Kasumi-1 (cell line): Measurements from ENCODE around the gene KRTAP6-2.

Experiments
- DNase-seq, 2 experiments: peaks; one replicate each; lab custom pipeline; 2025; lab: John Stamatoyannopoulos, UW

KRTAP6-2 gene

DNA sequence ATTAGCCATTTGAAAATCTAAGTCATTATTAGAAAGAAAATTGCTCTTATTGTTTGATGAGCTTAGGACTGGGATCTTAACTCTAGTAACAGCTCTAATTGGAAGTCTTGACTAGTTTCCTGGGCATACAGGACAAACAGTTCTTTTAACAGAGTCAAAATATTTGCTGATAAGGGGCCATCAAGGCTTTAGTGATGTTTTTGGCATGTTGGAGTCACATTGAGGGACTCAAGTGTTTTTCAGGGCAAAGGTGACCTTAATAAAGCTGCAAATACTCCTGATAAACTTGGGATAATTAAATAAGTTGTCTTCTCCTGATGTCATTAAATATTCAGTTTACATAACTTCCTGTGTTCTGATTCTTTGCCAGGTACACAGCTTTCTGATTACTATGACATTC is 31.1 kb downstream of the KRTAP6-2 start:
- DNase-seq = no peak

DNA sequence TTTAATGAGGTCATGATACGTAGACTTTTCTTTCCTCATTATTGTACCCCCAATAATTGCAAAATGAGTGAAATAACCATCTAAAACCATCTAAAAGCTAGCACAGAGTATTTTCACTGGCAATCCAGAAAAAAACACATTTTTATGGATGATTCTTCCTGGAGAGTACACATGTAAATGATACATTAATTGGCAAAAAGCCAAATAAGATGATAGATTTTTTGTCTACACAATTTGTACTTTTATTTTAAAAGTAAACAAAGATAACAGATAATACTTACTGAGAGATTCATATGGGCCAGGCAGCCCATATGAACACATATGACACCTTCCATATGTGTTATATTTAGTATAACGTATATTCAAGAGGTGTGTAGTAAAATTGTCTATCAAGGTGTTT is 35.1 kb downstream of the KRTAP6-2 start:
- DNase-seq = no peak

DNA sequence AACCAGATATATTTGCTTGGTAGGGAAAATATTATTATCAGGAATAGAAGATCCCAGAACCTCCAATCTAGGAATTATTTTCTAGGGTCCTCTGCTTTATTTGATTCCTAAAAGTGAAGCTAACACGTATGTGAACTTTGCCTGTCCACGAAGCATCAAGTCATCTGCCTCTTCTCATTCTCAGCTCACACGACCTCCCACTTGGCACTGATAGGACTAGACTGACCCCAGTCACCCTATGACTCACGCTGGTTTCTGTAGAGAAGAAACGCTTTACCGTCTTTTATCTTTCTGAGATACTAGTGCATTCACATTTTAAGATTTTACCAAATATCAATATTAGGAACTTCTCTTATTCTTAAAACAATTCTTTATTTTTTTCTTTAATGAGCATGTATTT is 35.6 kb downstream of the KRTAP6-2 start:
- no peak for DNase-seq

DNA sequence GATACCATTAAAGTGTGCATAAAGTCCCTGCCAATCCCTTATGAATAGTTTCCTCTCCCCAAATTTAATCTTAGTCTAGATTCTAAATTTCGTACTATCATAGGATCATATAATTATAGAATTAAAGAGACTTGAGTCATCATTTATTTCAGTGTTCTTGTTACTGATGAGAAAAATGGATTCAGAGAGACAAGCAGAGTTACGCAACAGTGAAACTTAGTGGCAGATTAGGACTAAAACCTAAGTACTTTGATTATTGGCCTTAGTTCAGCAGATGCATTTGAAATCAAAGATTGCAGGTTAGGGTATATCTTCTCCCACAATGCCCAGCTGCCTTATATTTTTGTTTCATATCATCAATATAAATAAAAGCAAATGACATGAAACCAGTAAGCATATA is 36.7 kb downstream of the KRTAP6-2 start:
- no peak for DNase-seq

DNA sequence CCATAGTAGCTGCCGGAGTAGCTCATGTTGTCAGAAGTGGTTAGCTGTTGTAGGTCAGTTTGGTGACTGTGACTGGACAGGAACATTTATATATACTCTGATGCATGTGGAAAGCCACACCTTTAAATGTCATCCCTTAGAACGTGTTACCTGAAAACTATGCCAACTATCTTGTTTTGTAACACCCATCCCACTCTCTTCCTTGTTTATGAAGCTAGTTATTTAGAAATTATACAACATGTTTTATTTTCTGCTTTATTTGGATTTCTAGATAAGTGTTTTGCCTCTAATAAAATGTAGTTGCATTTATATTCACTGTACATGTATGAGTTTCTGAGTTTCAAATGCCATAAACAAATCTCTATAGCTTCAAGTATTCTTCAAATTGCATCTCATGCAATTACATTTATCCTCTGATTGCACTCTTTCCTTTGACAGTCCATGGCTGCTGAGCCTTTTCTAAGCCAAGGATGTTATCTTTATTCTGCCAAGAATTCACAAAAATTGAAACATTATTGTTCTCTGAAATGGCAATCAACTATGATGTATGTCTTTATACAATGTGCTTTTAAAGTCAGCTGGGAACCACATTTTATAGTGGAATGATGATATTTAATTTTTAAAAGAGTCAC is 37.3 kb downstream of the KRTAP6-2 start, which contains the start of gene KRTAP19-7:
Gene KRTAP19-7, minus strand, starts transcription at position 51 of the 632 bp plus-strand sequence. Its CDS starts 25 bp downstream, at position 26.
- no peak for DNase-seq

DNA sequence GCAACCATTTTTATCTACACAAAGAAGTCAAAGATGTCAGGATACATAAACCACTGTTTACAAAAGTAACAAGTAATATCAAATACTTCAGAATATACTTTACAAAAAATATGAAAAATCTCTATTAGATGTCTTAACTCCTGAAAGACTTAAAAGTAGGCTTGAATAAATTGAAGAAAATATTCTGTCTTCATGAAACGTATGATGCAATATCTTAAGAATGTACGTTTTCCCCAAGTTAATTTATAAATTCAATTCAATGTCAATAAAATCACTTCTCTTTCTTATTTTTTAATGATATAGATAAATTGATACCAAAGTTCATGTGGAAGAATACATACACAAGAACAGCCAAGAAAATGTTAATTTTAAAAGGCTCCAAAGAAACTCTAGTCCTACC is 43.6 kb downstream of the KRTAP6-2 start:
- DNase-seq = no peak

DNA sequence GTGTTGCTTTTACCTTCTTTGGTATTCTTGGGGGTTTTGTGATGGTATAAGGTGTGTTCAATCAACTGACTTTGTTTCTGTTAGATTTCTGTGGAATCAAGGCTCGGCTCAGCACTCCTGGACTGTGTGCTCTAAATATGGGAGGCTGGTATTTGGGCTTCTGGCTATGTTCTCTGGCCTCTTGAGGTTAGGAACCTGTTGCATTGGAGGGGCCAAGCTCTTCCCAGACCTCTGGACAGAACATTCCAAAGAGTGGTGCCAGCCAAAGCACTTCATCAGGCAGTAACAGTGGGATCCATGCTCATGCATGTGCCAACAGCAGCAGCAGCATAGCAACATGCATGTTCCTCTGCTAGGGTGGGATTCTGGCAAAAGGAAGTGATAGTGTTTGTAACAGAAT is 45.9 kb downstream of the KRTAP6-2 start:
- no peak for DNase-seq
